Measurements from ENCODE around the gene PICALM.
A peak's percentile ranks its signal among the peaks of the same experiment; 100 is the strongest.

PICALM gene

GRCh38 chr11:85951049-85951405, 117.9 kb downstream of the PICALM start:
- no peak for DNase-seq (ENCODE audit: low read depth, low spot score)
- POLR2A ChIA-PET: no interaction called here
- CTCF ChIA-PET: interaction anchor here (1.1 kb wide), 1 partner anchor 242 kb away, joined by 3 read pairs; no protein-coding TSS in a partner anchor
- no peak overlapping the region for H3K4me3 ChIP-seq (ENCODE audit: low read depth, low read length)
- no peak for TF ChIP-seq CTCF (IDR thresholded peaks at IDR 0.05; ENCODE audit: insufficient read depth, low read length, missing control alignments)

DNA sequence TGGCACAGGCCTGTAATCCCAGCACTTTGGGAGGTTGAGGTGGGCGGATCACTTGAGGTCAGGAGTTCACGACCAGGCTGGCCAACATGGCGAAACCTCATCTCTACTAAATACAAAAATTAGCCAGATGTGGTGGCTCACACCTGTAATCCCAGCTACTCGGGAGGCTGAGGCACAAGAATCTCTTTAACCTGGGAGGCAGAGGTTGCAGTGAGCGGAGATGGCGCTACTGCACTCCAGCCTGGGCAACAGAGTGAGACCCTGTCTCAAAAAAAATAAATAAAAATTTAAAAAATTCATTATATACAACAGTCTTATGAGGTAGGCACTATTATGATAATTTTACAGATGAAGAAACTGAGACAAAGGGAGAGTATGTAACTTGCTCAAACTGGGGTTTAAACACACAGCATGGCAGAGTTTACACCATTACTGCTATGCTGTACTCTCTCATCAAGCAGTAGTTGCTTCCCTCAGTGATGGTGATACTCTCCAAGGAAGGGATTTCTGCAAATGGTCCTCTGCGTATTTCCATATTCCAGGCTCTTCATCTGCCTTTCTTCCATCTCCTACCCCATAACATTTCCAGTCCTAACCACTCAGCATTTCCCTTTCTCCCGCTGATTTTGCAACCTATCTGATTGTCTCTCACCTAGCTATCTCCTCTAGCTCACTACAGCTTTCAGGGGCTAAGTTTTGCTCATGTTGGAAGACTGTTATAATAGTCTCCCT, 118.4 kb downstream of the PICALM start:
- TF ChIP-seq CTCF (IDR thresholded peaks at IDR 0.05; ENCODE audit: insufficient read depth, low read length, missing control alignments): no peak
- POLR2A ChIA-PET: no interaction called here
- CTCF ChIA-PET: interaction anchor here (1.1 to 2.2 kb wide), 2 partner anchors 12 to 243 kb away, joined by 3 to 8 read pairs; no protein-coding TSS in a partner anchor
- DNase-seq (ENCODE audit: low read depth, low spot score): no peak
- no peak overlapping the region for H3K4me3 ChIP-seq (ENCODE audit: low read depth, low read length)

DNA sequence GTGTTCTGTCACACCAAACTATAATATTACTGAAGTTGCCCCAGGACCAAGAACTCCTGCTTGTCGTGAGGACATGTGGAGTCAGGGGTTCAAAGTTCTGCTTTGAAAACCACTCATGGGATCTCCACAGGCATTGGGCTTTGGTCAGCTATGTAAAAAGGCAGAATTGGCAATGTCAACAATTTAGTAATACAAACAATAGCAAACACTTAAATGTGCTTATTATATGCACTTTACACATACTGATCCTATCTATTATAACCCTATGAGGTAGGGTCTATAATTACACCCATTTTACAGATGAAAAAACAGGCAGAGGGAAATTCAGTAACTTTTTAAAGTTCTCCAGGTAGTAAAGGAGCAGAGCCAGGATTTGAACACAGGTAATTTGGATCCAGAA, 119.1 kb downstream of the PICALM start:
- TF ChIP-seq CTCF (IDR thresholded peaks at IDR 0.05; ENCODE audit: insufficient read depth, low read length, missing control alignments): no peak
- H3K4me3 ChIP-seq (ENCODE audit: low read depth, low read length): no peak overlapping the region
- DNase-seq (ENCODE audit: low read depth, low spot score): no peak
- CTCF ChIA-PET: interaction anchor here (2.2 kb wide), 1 partner anchor 11 kb away, joined by 8 read pairs; no protein-coding TSS in a partner anchor
- POLR2A ChIA-PET: interaction anchor here (0.6 kb wide), 1 partner anchor 19 kb away, joined by 3 read pairs; no protein-coding TSS in a partner anchor

GRCh38 chr11:85948884-85949283, 120.0 kb downstream of the PICALM start:
- POLR2A ChIA-PET: interaction anchor here (0.6 kb wide), 1 partner anchor 18 kb away, joined by 3 read pairs; no protein-coding TSS in a partner anchor

GRCh38 chr11:85947431-85948272, 121.2 kb downstream of the PICALM start:
- no peak overlapping the region for H3K4me3 ChIP-seq (ENCODE audit: low read depth, low read length)
- CTCF ChIA-PET: interaction anchor here (1.1 to 2.2 kb wide), 3 partner anchors 9 to 352 kb away, joined by 3 to 8 read pairs (median 6); no protein-coding TSS in a partner anchor
- POLR2A ChIA-PET: no interaction called here
- no peak for TF ChIP-seq CTCF (IDR thresholded peaks at IDR 0.05; ENCODE audit: insufficient read depth, low read length, missing control alignments)
- DNase-seq (ENCODE audit: low read depth, low spot score): peak; percentile 74

More at GRCh38 chr11:85948884-85949283, 120.0 kb downstream of the PICALM start:
- no peak for TF ChIP-seq CTCF (IDR thresholded peaks at IDR 0.05; ENCODE audit: insufficient read depth, low read length, missing control alignments)
- CTCF ChIA-PET: interaction anchor here (1.1 to 2.2 kb wide), 3 partner anchors 10 to 351 kb away, joined by 3 to 8 read pairs (median 6); no protein-coding TSS in a partner anchor
- H3K4me3 ChIP-seq (ENCODE audit: low read depth, low read length): no peak overlapping the region
- no peak for DNase-seq (ENCODE audit: low read depth, low spot score)

- H3K4me3 ChIP-seq (ENCODE audit: low read depth, low read length): no peak overlapping the region
- ChIA-PET POLR2A (no interaction called here), CTCF (interaction anchor here (1.2 to 5.6 kb wide), 4 partner anchors 8 to 346 kb away, joined by 3 to 47 read pairs (median 4); no protein-coding TSS in a partner anchor)
- TF ChIP-seq CTCF (IDR thresholded peaks at IDR 0.05; ENCODE audit: insufficient read depth, low read length, missing control alignments): no peak
- no peak for DNase-seq (ENCODE audit: low read depth, low spot score)
Observed at GRCh38 chr11:85946221-85946620, 122.7 kb downstream of the PICALM start.

Measured in AG04449 (cell line).